Activated CD8-positive, alpha-beta memory T cell treated with anti-CD3 and anti-CD28 coated beads, Interleukin-2, amount 50 U/mL, for 4 hours (primary cell): ENCODE results near the gene TCOF1.
"Not testable (repeated sequence)": the region's sequence is repeated elsewhere in the genome, so short reads cannot be mapped to it uniquely, and the experiment has no call there.

Experiments
- DNase-seq: peaks from one replicate; pipeline ENCODE4 v3.0.0-alpha.2; 2020

TCOF1 gene

GRCh38 chr5:150407096-150407720 lies 49.7 kb downstream of the TCOF1 start:
- no peak for DNase-seq

DNA sequence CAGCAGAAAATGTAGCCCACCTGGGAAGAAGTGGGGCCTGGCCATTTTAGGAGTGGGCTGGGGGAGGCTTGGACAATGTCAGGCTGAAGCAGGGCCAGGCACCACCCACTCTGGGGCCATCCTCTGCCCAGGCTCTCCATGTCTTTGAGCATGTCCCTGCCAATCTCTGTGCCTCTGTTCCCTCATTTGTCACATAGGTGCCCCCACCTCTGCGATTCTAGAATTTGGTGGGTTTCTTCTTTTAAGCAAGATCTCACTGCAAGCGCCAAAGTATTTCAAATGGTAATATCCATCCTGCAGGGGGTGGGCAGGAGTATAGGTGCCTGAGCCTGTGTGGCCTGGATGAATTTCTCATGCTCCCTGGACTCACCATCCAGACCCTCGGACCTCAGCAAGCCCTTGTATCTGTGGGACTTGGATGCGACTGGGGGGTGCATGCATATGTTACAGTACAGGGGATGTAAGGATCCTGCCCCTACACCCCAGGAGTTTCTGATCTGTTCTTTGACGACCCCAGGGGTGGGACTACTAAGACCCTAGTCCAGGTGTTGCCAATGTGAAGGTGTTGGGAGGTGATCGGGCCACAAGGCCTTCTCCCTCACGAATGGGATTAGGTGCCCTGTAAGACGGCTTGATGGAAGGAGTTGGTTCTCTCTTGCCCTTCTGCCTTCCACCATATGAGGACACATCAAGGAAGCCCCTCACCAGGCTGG lies 50.9 kb downstream of the TCOF1 start:
- no peak for DNase-seq

- peak; percentile 43 for DNase-seq
Observed at GRCh38 chr5:150409638-150410523, 52.4 kb downstream of the TCOF1 start.

- DNase-seq: peak; percentile 48
Observed at GRCh38 chr5:150410524-150411244, 53.2 kb downstream of the TCOF1 start.

DNA sequence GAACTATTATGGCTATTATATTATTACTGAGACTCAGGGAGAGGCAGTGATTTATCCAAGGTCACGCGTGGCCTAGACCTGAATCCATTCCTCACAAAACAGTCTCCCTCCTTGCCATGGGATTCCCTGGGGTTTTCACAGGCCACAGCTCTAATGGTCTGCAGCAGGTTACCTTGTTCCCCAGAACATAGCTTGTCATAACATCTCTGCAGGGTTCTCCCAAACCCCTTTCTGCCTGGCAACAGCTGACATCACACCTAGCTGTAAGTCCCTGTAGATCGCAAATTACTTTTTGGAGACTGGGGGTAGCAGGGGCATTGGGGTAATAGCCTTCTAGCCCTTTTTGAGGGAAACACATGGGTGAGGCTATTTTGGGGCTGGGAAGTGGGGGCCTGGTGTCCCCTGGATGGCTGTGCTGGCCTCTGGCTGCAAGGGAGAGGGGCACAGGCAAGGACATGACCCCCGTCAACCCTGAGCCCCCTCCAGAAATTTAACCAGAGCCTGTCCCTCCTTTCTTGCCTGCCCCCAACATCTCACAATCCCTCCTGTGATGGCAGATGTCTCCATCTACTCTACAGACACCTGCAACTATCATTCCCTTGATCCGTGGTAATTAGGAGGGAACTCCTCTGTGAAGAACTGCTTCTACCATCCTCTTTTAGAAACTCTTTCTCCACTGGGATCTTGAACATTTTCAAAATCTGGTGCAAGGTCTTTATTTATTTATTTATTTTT lies 53.9 kb downstream of the TCOF1 start:
- DNase-seq: peak; percentile 70

- peak; percentile 91 for DNase-seq
Observed at GRCh38 chr5:150412319-150413175, 55.0 kb downstream of the TCOF1 start, which contains the start of gene CD74. Gene CD74 (minus strand): TSS chr5:150412910. CDS start chr5:150412749, 161 bp downstream.

DNA sequence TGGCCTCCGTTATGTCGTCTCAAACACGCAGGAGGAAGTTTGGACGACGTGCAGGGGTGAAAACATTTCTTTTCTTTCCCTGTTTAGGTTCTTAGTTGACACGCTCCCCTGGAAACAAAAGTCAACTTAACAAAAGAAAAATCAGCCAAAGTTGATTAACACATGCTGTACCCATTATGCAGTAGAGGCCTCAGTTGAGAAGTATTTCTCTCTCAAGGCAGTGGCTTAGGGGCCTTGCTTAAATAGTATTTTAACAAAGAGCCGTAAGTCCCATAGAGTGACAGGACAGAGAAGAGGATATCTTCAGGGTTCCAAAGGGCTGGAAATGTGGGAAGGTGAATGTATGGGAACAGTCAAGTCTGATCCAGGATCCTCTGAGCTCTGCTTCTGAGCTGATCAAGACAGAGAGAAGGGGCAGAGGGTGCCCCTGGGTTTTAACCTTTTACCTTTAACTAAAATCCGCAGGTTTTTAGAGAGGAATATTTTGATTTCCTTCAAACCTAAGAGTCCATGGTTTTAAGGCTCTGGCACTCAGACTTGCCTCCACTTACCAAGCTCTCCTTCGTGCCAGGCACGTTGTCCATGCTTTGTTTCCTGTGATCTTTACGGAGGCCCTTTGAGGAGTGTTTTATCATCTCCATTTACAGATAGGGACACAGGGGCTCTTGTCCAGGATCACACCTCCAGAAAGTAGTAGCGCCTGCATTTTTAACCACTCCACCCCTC lies 55.8 kb downstream of the TCOF1 start:
- no peak for DNase-seq

DNA sequence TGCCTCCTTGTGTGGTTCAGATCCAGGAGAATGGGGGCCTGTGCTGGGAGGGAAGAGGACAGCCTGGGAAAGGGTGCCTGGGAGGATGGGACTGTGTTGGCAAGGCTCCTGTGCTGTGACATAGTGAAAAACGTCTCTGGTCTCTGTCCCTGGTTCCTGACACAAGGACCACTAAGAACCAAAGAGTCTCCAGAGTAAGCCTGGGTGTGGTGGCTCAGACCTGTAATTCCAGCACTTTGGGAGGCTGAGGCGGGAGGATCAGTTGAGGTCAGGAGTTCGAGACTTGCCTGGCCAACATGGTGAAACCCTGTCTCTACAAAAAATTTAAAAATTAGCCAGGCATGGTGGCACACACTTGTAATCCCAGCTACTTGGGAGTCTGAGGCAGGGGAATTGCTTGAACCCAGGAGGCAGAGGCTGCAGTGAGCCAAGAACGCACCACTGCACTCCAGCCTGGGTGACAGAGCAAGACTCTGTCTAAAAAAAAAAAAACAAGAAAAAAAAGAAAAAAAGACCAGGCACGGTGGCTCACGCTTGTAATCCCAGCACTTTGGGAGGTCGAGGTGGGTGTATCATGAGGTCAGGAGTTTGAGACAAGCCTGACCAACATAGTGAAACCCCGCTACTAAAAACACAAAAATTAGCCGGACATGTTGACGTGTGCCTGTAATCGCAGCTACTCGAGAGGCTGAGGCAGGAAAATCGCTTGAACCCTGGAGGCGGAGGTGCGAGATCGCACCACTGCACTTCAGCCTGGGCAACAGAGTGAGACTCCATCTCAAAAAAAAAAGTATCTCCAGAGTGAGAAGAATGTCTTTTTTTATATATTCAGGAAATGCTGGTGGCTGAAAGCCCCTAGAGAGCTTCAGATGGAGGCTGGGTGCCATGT lies 56.6 kb downstream of the TCOF1 start:
- not testable (repeated sequence) for DNase-seq

GRCh38 chr5:150419630-150420270 lies 62.3 kb downstream of the TCOF1 start:
- no peak for DNase-seq

DNA sequence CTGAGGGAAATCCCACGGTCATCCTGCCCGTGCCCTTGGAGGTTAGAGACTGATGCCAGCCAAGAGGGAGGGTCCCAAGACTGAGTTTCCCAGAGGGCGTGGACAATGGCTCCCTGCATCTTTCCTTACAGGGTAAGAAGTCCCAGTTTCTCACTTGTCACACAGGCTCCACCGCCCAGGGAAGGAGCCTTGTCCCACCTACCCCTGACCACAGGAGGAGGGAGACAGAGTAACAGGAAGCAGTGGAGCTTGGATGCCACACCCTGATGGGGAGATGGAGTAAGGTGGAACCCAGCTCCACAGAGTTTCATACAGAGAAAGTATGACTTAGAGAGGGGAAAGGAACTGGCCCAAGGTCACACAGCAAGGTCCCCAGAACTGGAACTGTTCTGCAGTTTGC lies 64.6 kb downstream of the TCOF1 start:
- no peak for DNase-seq

- no peak for DNase-seq
Observed at GRCh38 chr5:150422758-150423157, 65.3 kb downstream of the TCOF1 start.

GRCh38 chr5:150426165-150426564 lies 68.7 kb downstream of the TCOF1 start:
- not testable (repeated sequence) for DNase-seq

DNA sequence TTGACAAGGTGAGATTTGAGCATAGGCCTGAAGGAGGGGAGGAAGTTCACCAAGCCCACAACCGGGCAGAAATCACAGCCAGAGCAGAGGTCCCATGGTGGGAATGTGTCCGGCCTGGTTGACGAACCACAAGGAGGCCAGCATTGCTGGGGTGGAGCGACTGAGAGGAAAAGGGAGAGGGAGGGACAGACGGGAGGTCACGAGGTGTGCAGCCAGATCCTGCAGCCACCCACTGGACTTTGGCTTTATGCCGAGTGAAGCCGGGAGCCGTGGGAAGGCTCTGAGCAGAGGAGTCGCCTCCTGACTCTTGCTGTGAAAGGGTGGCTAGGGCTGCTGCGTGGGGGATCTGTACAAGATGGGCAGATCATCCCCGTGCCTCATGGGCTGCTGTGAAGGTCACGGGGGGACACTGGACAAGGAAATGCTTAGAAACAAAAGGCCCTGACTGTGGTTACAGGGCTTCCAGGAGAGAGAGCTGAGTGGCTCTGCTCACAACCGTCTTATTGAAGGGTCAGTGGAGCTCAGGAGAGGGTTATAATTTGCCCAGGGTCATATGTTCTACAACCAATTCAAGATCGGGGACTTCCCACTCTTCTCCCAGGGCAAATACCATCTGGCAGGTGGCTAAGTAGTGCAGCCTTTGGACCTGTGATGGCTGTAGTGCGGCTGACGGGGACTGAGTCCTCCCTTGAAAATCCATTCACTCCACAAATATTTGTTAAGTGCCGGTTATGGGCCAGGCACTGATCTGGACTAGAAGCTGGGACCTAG lies 70.8 kb downstream of the TCOF1 start:
- no peak for DNase-seq

DNA sequence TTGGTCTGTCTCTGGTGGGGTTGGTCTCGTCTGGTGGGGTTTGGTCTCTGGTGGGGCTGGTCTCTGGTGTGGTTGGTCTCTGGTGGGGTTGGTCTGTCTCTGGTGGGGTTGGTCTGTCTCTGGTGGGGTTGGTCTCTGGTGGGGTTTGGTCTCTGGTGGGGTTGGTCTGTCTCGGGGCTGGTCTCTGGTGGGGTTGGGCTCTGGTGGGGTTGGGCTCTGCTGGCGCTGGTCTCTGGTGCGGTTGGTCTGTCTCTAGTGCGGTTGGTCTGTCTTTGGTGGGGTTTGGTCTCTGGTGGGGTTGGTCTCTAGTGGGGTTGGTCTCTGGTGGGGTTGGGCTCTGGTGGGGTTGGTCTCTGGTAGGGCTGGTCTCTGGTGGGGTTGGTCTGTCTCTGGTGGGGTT lies 71.5 kb downstream of the TCOF1 start:
- no peak for DNase-seq

GRCh38 chr5:150429410-150429873 lies 71.9 kb downstream of the TCOF1 start:
- no peak for DNase-seq

DNA sequence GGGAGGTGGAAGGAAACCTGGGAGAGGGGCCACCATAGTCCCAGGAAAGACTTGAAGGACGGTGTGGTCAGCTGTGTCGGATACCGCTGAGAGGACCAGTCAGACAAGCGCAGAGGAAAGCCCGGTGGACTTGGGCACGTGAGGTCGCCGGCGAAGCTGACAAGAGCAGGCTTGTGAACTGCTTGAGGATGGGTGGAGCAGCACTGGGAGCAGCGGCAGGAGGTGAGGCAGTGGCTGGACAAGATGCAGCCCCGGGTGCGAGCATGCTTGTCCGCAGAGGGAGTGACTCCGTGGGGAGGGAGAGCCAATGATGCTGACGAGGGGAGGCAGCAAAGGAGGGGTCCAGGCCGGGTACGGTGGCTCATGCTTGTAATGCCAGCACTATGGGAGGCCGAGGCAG lies 73.6 kb downstream of the TCOF1 start:
- no peak for DNase-seq

GRCh38 chr5:150431574-150431973 lies 74.1 kb downstream of the TCOF1 start:
- no peak for DNase-seq

DNA sequence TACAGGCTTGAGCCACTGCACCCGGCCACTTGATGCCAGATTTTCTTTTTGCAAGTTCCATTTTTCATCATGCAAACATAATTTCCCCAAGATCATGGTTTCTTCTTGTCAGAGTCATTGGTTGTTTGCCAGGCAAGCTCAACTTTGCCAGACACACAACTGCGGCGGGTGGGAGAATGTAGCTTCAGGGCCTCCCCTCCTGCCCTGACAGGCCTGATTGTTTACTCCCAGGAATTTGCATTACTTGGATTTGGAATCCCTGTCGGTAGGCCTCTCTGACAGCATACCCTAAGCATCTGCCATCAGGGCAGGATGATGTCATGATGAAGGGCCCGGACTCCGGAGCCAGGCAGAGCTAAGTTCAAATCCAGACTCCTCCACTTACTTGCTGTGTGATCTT lies 77.0 kb downstream of the TCOF1 start:
- no peak for DNase-seq
